ENCODE measurements around the gene TFDP2. TPM values are rescaled to one million over a fixed set of nuclear protein-coding genes. Genes with fewer than 3 reads are reported as not detected.
"Not testable (repeated sequence)": the region's sequence is repeated elsewhere in the genome, so short reads cannot be mapped to it uniquely, and the experiment has no call there.

Gene TFDP2
- total RNA-seq, 2 experiments from 2014 or later, result 27.4 to 27.8 TPM

DNA sequence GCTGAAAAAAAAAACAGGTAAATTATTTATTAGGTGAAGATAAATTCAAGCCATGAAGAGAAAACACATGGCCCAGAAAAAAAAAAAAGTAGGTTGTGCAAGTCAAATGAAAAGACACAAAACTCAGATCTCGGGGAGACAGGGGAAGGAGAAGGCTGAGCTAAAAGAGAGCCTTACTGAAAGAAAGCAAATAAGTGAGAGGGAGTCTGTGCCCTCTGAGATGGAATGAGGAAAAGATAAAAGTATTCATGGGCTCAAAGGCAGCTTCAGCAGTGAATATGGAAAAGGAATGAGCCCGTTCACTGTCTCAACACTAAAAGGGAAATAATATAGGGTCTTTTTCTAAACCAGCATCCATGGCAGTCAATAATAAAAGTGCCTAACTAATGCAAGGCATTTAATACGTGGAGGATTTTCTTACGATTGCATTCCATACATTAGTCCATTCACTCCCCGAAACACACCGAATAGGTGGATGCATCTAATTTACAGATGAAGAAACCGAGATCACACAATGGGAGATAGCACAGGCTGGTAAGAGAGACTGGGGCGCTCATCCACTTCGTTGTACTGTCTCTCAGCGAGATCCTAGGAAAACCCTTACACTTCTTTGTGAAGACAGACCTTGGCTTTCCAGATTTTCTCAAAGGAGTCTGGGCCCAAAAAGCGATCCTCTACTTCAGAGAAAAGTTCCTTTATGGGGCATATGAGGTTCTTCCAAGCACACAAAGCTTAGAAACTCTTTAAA, 1.1 kb downstream of the TFDP2 start:
- Mint-ChIP-seq H3K4me3 (peak overlapping the region; percentile 79), H3K9me3 (no peaks in the 10 kb centered on the region), H3K27me3 (no peaks in the 10 kb centered on the region), H3K27ac (peak overlapping the region; percentile 60), H3K4me1 (ENCODE audit: low read depth) (peaks cover 23% of the 10 kb centered on the region), H3K36me3 (ENCODE audit: low read depth) (peaks cover 2% of the 10 kb centered on the region)
- TF ChIP-seq, protein P1, sequence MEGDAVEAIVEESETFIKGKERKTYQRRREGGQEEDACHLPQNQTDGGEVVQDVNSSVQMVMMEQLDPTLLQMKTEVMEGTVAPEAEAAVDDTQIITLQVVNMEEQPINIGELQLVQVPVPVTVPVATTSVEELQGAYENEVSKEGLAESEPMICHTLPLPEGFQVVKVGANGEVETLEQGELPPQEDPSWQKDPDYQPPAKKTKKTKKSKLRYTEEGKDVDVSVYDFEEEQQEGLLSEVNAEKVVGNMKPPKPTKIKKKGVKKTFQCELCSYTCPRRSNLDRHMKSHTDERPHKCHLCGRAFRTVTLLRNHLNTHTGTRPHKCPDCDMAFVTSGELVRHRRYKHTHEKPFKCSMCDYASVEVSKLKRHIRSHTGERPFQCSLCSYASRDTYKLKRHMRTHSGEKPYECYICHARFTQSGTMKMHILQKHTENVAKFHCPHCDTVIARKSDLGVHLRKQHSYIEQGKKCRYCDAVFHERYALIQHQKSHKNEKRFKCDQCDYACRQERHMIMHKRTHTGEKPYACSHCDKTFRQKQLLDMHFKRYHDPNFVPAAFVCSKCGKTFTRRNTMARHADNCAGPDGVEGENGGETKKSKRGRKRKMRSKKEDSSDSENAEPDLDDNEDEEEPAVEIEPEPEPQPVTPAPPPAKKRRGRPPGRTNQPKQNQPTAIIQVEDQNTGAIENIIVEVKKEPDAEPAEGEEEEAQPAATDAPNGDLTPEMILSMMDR (IDR thresholded peaks at IDR 0.05), result no peak
- DNase-seq (no peak), ATAC-seq (no peak)
- intact Hi-C loops (cut with micrococcal nuclease), result no loop called here
- POLR2A ChIA-PET, result interaction anchor here (1.3 kb wide), 1 partner anchor 410 kb away, joined by 3 read pairs; the partner anchor contains the start of gene RNF7
- CTCF ChIA-PET, result interaction anchor here (0.7 to 1.4 kb wide), 3 partner anchors 23 to 131 kb away, joined by 3 to 4 read pairs (median 4); no protein-coding TSS in a partner anchor

DNA sequence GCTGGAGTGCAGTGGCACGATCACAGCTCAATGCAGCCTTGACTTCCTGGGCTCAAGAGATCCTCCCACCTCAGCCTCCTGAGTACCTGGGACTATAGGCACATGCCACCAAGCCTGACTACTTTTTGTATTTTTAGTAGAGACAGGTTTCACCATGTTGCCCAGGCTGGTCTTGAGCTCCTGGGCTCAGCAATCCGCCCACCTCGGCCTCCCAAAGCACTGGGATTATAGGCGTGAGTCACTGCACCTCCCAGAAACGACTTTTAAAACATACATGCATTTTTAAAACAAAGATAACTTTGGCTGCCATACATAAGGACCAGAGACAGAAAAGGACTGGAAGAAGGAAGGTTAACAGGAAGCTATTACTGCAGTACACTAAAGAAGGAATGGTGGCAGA, 4.8 kb downstream of the TFDP2 start:
- H3K9me3 Mint-ChIP-seq; H3K27me3 Mint-ChIP-seq; DNase-seq; ATAC-seq; H3K27ac Mint-ChIP-seq; intact Hi-C loops (cut with micrococcal nuclease); H3K4me3 Mint-ChIP-seq: not testable (repeated sequence)
- H3K36me3 Mint-ChIP-seq (ENCODE audit: low read depth), result peaks cover 11% of the 10 kb centered on the region
- POLR2A ChIA-PET, result interaction anchor here (0.8 kb wide), 1 partner anchor 183 kb away, joined by 3 read pairs; no protein-coding TSS in a partner anchor
- CTCF ChIA-PET, result interaction anchor here (0.7 to 1.9 kb wide), 2 partner anchors 12 to 135 kb away, joined by 3 to 5 read pairs; no protein-coding TSS in a partner anchor
- H3K4me1 Mint-ChIP-seq (ENCODE audit: low read depth), result peaks cover 29% of the 10 kb centered on the region

DNA sequence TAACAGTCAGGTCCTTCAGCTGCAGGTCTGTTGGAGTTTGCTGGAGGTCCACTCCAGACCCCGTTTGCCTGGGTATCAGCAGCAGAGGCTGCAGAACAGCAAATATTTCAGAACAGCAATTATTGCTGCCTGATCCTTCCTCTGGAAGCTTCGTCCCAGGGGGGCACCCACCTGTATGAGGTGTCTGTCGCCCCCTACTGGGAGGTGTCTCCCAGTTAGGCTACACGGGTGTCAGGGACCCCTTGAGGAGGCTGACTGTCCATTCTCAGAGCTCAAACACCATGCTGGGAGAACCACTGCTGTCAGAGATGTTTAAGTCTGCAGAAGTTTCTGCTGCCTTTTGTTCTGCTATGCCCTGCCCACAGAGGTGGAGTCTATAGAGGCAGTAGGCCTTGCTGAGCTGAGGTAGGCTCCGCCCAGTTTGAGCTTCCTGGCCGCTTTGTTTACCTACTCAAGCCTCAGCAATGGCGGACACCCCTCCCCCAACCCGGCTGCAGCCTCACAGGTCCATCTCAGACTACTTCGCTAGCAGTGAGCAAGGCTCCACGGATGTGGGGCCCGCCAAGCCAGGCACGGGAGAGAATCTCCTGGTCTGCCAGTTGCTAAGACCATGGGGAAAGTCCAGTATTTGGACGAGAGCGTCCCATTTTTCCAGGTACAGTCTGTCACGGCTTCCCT, 8.6 kb downstream of the TFDP2 start:
- H3K27me3 Mint-ChIP-seq; ATAC-seq; H3K9me3 Mint-ChIP-seq; POLR2A ChIA-PET; H3K27ac Mint-ChIP-seq; H3K4me3 Mint-ChIP-seq; intact Hi-C loops (cut with micrococcal nuclease): not testable (repeated sequence)
- peak; percentile 41 for DNase-seq
- TF ChIP-seq, protein P1 (IDR thresholded peaks at IDR 0.05), result peak; percentile 46
- Mint-ChIP-seq H3K4me1 (ENCODE audit: low read depth) (peaks cover 14% of the 10 kb centered on the region), H3K36me3 (ENCODE audit: low read depth) (peaks cover 13% of the 10 kb centered on the region)
- CTCF ChIA-PET, result interaction anchor here (1.0 to 1.1 kb wide), 2 partner anchors 168 to 279 kb away, joined by 3 read pairs; no protein-coding TSS in a partner anchor

DNA sequence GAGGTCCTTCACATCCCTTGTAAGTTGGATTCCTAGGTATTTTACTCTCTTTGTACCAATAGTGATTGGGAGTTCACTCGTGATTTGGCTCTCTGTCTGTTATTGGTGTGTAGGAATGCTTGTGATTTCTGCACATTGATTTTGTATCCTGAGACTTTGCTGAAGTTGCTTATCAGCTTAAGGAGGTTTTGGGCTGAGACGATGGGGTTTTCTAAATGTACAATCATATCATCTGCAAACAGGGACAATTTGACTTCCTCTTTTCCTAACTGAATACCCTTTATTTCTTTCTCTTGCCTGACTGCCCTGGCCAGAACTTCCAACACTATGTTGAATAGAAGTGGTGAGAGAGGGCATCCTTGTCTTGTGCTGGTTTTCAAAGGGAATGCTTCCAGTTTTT, 12.3 kb downstream of the TFDP2 start:
- POLR2A ChIA-PET; H3K9me3 Mint-ChIP-seq; ATAC-seq; H3K27ac Mint-ChIP-seq; H3K4me1 Mint-ChIP-seq (ENCODE audit: low read depth); intact Hi-C loops (cut with micrococcal nuclease); H3K4me3 Mint-ChIP-seq; H3K27me3 Mint-ChIP-seq; H3K36me3 Mint-ChIP-seq (ENCODE audit: low read depth); DNase-seq: not testable (repeated sequence)
- CTCF ChIA-PET, result interaction anchor here (1.8 kb wide), 1 partner anchor 12 kb away, joined by 4 read pairs; no protein-coding TSS in a partner anchor

DNA sequence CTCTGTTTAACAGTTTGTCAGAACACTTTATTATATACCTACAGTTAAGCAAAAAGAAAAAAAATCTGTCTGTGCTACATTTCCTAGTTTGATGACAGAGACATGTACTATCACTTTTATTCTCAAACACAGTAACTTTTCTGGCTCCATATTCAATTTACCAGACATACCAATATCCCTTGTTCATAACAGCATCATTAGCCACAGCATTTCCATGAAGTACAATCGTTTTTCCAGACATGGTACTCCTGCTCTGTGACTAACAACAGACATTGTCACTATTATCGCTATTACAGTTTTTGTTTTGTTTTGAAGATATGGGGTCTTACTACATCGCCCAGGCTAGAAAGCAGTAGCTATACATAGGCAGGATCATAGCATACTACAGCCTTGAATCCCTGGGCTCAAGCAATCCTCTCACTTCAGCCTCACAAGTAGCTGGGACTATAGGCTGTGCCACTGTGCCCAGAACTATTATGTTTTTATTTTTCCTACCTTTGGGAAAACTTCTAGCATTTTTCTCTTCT, 14.5 kb downstream of the TFDP2 start:
- POLR2A ChIA-PET, result no interaction called here
- no peak overlapping the region for H3K27ac Mint-ChIP-seq
- H3K4me1 Mint-ChIP-seq (ENCODE audit: low read depth), result no peaks in the 10 kb centered on the region
- DNase-seq (no peak), ATAC-seq (no peak)
- no peaks in the 10 kb centered on the region for H3K27me3 Mint-ChIP-seq
- no peak overlapping the region for H3K4me3 Mint-ChIP-seq
- no peaks in the 10 kb centered on the region for H3K9me3 Mint-ChIP-seq
- TF ChIP-seq, protein P1 (IDR thresholded peaks at IDR 0.05), result no peak
- peaks cover 5% of the 10 kb centered on the region for H3K36me3 Mint-ChIP-seq (ENCODE audit: low read depth)
- CTCF ChIA-PET, result no interaction called here
- intact Hi-C loops (cut with micrococcal nuclease), result no loop called here

Data from activated CD8-positive, alpha-beta T cell treated with anti-CD3 and anti-CD28 coated beads for 36 hours (primary cell).